ENCODE measurements around the gene CAMKK2. TPM values are rescaled to one million over a fixed set of nuclear protein-coding genes. Genes with fewer than 3 reads are reported as not detected.

CAMKK2 gene
- total and polyA plus RNA-seq, 4 donors: 10.5 to 26.0 (median 20.5) TPM

DNA sequence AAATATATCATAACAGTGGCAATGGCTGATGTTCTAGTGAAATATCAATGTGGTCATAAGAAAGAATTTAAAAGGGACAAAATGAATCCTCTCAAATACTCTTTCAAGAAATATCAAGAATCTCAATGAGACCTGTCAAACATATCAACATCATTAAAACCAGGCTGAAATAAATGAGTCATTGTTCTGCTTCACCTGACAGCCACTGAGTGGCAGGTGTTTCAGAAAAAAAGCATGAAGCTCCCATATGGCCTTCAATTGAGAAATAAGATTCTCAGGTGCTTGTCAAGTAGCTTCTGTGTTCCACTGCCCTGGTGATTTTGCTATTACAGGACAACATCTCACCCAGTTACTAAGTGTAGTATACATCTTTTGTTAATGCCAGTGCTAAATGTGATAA, 34.2 kb upstream of the CAMKK2 start:
- Histone ChIP-seq H3K36me3 (ENCODE audit: control insufficient read depth in 4 of 4, insufficient read depth in 3 of 4, low read depth in 1 of 4, low read length in 3 of 4) (peaks cover 17 to 58% (median 43%) of the 10 kb centered on the region in 4 donors), H3K9ac (ENCODE audit: low read depth in 1 of 2, low read length in 2 of 2) (no peak overlapping the region), H3K4me3 (ENCODE audit: low read depth in 1 of 3, low read length in 3 of 3) (no peak overlapping the region), H3K27ac (ENCODE audit: low read depth in 1 of 2, low read length in 2 of 2) (no peak overlapping the region), H3K4me1 (ENCODE audit: control insufficient read depth in 4 of 4, insufficient read depth in 4 of 4, low read length in 3 of 4) (peaks cover 0 to 3% (median 2%) of the 10 kb centered on the region in 4 donors), H3K9me3 (ENCODE audit: control insufficient read depth in 4 of 4, low read length in 3 of 4) (no peaks in the 10 kb centered on the region), H3K27me3 (ENCODE audit: control insufficient read depth in 4 of 4, insufficient read depth in 4 of 4, low read length in 3 of 4) (no peaks in the 10 kb centered on the region)
- DNase-seq (ENCODE audit: low spot score): no peak
- TF ChIP-seq HNF4G (IDR thresholded peaks at IDR 0.05) (no peak), FOXA1 (IDR thresholded peaks at IDR 0.05) (no peak), SP1 (IDR thresholded peaks at IDR 0.05) (no peak), NR2F2 (IDR thresholded peaks at IDR 0.05) (no peak)
- TF ChIP-seq, protein P1, sequence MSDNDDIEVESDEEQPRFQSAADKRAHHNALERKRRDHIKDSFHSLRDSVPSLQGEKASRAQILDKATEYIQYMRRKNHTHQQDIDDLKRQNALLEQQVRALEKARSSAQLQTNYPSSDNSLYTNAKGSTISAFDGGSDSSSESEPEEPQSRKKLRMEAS (IDR thresholded peaks at IDR 0.05): no peak

DNA sequence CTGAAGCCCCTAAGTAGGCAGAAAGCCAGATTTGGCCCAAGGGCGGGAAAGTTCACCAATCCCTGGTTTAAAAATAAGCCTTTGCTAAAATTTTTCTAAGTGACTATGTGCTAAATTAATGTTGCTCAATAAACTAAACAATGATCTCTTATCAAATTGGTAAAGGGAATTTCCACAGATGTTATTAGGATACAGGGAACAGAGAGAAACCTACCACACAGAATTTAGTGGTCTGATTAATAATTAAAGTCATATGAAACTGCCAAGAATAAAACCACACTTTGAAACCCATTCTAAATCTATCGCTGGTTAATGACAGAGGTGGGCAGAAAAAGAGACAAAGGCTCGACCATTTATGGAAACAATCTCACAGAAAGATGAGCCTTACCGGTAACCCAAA, 33.7 kb upstream of the CAMKK2 start:
- Histone ChIP-seq H3K4me1 (ENCODE audit: control insufficient read depth in 4 of 4, insufficient read depth in 4 of 4, low read length in 3 of 4) (peaks cover 0 to 3% (median 2%) of the 10 kb centered on the region in 4 donors), H3K27me3 (ENCODE audit: control insufficient read depth in 4 of 4, insufficient read depth in 4 of 4, low read length in 3 of 4) (no peaks in the 10 kb centered on the region), H3K36me3 (ENCODE audit: control insufficient read depth in 4 of 4, insufficient read depth in 3 of 4, low read depth in 1 of 4, low read length in 3 of 4) (peaks cover 17 to 53% (median 39%) of the 10 kb centered on the region in 4 donors), H3K4me3 (ENCODE audit: low read depth in 1 of 3, low read length in 3 of 3) (no peak overlapping the region), H3K27ac (ENCODE audit: low read depth in 1 of 2, low read length in 2 of 2) (no peak overlapping the region), H3K9ac (ENCODE audit: low read depth in 1 of 2, low read length in 2 of 2) (no peak overlapping the region), H3K9me3 (ENCODE audit: control insufficient read depth in 4 of 4, low read length in 3 of 4) (no peaks in the 10 kb centered on the region)
- TF ChIP-seq SP1 (IDR thresholded peaks at IDR 0.05) (peak; percentile 8), EGR1 (IDR thresholded peaks at IDR 0.05; ENCODE audit: low read depth in 2 of 2) (no peak)
- WGBS: 79% methylated on average over 4 of the region's 4 CpGs
- no peak for DNase-seq (ENCODE audit: low spot score)

DNA sequence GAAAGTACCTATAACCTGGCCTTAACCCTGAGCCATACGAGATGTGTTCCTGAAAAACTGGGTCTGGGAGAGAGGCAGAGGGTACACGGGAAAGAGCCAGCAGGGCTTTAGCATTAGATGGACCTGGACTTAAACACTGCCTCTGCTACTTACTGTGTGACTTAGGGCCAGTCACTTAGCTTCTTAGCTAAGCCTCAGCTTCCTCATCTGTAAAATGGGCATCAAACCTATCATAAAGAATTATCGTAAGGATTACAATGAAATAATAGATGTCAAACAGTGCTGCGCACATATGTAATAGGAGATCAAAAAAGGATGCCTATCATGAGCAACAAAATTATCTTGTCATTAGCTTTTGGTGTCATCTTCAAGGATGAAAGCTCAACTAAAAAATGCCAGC, 32.1 kb upstream of the CAMKK2 start:
- 95% methylated on average over 4 of the region's 4 CpGs for whole genome bisulfite sequencing
- Histone ChIP-seq H3K27me3 (ENCODE audit: control insufficient read depth in 4 of 4, insufficient read depth in 4 of 4, low read length in 3 of 4) (no peaks in the 10 kb centered on the region), H3K27ac (ENCODE audit: low read depth in 1 of 2, low read length in 2 of 2) (no peak overlapping the region), H3K36me3 (ENCODE audit: control insufficient read depth in 4 of 4, insufficient read depth in 3 of 4, low read depth in 1 of 4, low read length in 3 of 4) (peaks cover 20 to 61% (median 43%) of the 10 kb centered on the region in 4 donors), H3K9ac (ENCODE audit: low read depth in 1 of 2, low read length in 2 of 2) (no peak overlapping the region), H3K4me3 (ENCODE audit: low read depth in 1 of 3, low read length in 3 of 3) (no peak overlapping the region), H3K9me3 (ENCODE audit: control insufficient read depth in 4 of 4, low read length in 3 of 4) (no peaks in the 10 kb centered on the region), H3K4me1 (ENCODE audit: control insufficient read depth in 4 of 4, insufficient read depth in 4 of 4, low read length in 3 of 4) (peaks cover 0 to 3% (median 2%) of the 10 kb centered on the region in 4 donors)
- no peak for DNase-seq (ENCODE audit: low spot score)
- TF ChIP-seq TAF1 (conservative IDR thresholded peaks at IDR 0.05) (no peak), FOXA1 (IDR thresholded peaks at IDR 0.05) (no peak), NR2F2 (IDR thresholded peaks at IDR 0.05) (no peak), HNF4A (conservative IDR thresholded peaks at IDR 0.05) (no peak), RAD21 (IDR thresholded peaks at IDR 0.05) (no peak), EGR1 (IDR thresholded peaks at IDR 0.05; ENCODE audit: low read depth in 2 of 2) (no peak), JUND (IDR thresholded peaks at IDR 0.05) (no peak), SP1 (IDR thresholded peaks at IDR 0.05) (no peak), YY1 (IDR thresholded peaks at IDR 0.05) (no peak), RXRA (IDR thresholded peaks at IDR 0.05) (no peak)
- TF ChIP-seq, protein P1 (IDR thresholded peaks at IDR 0.05): no peak
- TF ChIP-seq, protein P2, sequence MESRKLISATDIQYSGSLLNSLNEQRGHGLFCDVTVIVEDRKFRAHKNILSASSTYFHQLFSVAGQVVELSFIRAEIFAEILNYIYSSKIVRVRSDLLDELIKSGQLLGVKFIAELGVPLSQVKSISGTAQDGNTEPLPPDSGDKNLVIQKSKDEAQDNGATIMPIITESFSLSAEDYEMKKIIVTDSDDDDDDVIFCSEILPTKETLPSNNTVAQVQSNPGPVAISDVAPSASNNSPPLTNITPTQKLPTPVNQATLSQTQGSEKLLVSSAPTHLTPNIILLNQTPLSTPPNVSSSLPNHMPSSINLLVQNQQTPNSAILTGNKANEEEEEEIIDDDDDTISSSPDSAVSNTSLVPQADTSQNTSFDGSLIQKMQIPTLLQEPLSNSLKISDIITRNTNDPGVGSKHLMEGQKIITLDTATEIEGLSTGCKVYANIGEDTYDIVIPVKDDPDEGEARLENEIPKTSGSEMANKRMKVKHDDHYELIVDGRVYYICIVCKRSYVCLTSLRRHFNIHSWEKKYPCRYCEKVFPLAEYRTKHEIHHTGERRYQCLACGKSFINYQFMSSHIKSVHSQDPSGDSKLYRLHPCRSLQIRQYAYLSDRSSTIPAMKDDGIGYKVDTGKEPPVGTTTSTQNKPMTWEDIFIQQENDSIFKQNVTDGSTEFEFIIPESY (IDR thresholded peaks at IDR 0.05): no peak
- TF ChIP-seq, protein P3, sequence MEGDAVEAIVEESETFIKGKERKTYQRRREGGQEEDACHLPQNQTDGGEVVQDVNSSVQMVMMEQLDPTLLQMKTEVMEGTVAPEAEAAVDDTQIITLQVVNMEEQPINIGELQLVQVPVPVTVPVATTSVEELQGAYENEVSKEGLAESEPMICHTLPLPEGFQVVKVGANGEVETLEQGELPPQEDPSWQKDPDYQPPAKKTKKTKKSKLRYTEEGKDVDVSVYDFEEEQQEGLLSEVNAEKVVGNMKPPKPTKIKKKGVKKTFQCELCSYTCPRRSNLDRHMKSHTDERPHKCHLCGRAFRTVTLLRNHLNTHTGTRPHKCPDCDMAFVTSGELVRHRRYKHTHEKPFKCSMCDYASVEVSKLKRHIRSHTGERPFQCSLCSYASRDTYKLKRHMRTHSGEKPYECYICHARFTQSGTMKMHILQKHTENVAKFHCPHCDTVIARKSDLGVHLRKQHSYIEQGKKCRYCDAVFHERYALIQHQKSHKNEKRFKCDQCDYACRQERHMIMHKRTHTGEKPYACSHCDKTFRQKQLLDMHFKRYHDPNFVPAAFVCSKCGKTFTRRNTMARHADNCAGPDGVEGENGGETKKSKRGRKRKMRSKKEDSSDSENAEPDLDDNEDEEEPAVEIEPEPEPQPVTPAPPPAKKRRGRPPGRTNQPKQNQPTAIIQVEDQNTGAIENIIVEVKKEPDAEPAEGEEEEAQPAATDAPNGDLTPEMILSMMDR (IDR thresholded peaks at IDR 0.05; ENCODE audit: low read depth, low read length, missing input control): no peak

Data from liver (tissue), 9 donors.